Measurements from ENCODE around the gene LAGE3.

DNA sequence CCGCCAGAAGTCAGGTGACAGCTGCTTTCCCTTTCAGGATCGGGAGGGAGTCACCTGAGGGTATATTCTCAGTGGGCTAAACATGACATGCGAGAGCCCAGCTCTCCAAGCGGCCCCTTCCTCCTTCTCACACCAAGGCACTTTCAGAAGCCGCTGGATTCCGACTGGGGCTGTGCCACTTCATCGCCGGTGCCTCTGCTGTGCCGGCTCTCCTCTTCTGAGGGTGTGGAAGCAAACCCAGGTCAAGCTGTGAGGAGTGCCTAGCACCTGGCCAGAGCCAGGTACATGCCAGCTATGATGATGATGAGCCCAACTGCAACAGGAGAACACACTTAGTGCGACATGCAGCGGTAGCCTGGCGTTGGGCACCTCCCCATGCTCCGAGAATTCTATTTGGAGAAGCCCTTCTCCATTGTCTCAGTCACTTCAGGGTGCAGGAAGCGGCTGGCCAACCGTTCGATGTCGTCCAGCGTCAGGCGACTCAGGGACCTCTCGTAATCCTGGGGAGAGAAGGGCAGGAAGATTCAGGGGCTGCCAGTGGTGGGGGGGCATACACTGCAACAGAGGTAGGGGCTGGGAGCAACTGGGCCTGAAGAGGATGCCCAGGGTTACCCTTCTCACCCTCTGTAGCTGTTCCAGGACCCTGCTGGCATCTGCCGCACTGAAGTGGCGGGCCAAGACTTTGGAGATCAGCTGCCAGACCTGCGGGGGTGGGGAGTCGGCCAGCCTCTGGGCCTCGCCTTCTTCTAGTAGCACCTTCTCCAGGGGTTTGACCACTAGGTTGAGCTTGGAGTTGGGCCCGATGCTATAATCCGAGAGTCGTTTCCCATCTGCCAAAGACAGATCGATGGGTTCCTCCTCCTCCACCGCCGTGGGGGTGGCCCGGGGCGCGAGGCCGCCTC lies 6.3 kb upstream of the LAGE3 start:
- TF ChIP-seq POLR2A (IDR thresholded peaks at IDR 0.05) (no peak), CTCF (IDR thresholded peaks at IDR 0.05 in 8 of 11, conservative IDR thresholded peaks at IDR 0.05 in 3 of 11) (no peak)

Data from spleen (tissue), 7 donors.